ENCODE results near the gene GHR.

The GHR gene

GRCh38 chr5:42518595-42519221, 95.5 kb downstream of the GHR start:
- DNase-seq, result no peak

- no peak for DNase-seq
Measured at GRCh38 chr5:42520203-42520602, 97.0 kb downstream of the GHR start.

GRCh38 chr5:42520957-42521356, 97.7 kb downstream of the GHR start:
- no peak for DNase-seq

- DNase-seq, result no peak
Measured at GRCh38 chr5:42521406-42521805, 98.2 kb downstream of the GHR start.

- no peak for DNase-seq
Measured at GRCh38 chr5:42522783-42523182, 99.5 kb downstream of the GHR start.

GRCh38 chr5:42526179-42526578, 102.9 kb downstream of the GHR start:
- DNase-seq, result no peak

GRCh38 chr5:42531611-42532010, 108.4 kb downstream of the GHR start:
- DNase-seq, result no peak

- DNase-seq, result no peak
Measured at GRCh38 chr5:42542106-42542505, 118.9 kb downstream of the GHR start.

GRCh38 chr5:42543774-42544173, 120.5 kb downstream of the GHR start:
- no peak for DNase-seq

- no peak for DNase-seq
Measured at GRCh38 chr5:42545038-42545437, 121.8 kb downstream of the GHR start.

- no peak for DNase-seq
Measured at GRCh38 chr5:42547141-42547540, 123.9 kb downstream of the GHR start.

GRCh38 chr5:42547894-42548293, 124.7 kb downstream of the GHR start:
- no peak for DNase-seq

GRCh38 chr5:42552597-42552996, 129.4 kb downstream of the GHR start:
- DNase-seq, result no peak

GRCh38 chr5:42553461-42553860, 130.2 kb downstream of the GHR start:
- no peak for DNase-seq

GRCh38 chr5:42555010-42555409, 131.8 kb downstream of the GHR start:
- no peak for DNase-seq

GRCh38 chr5:42555797-42556196, 132.6 kb downstream of the GHR start:
- DNase-seq, result no peak

GRCh38 chr5:42557689-42558088, 134.4 kb downstream of the GHR start:
- no peak for DNase-seq

- DNase-seq, result no peak
Measured at GRCh38 chr5:42561656-42562055, 138.4 kb downstream of the GHR start.

GRCh38 chr5:42564689-42565356, 141.6 kb downstream of the GHR start:
- no peak for DNase-seq

- no peak for DNase-seq
Measured at GRCh38 chr5:42566652-42567295, 143.5 kb downstream of the GHR start.

GRCh38 chr5:42569325-42569724, 146.1 kb downstream of the GHR start:
- DNase-seq, result no peak

- no peak for DNase-seq
Measured at GRCh38 chr5:42569953-42570548, 146.8 kb downstream of the GHR start.

- DNase-seq, result no peak
Measured at GRCh38 chr5:42570966-42571960, 148.0 kb downstream of the GHR start.
